Lung (tissue), 12 donors: ENCODE measurements around the gene ZNF521. TPM values are rescaled to one million over a fixed set of nuclear protein-coding genes. Genes with fewer than 3 reads are reported as not detected.

ENCODE experiments used
- ATAC-seq: fragments of 200-7000 bp; cut with Tn5 transposase; one replicate; pipeline ENCODE4 v1.9.1; 2020; ENCODE audit warnings: moderate number of reproducible peaks; ENCODE audit not compliant: insufficient read depth, low FRiP score
- DNase-seq, 3 donors: peaks; one replicate each; pipeline ENCODE4 v3.0.0-alpha.2; 2013 to 2017
- H3K27ac ChIP-seq, 2 donors: one replicate each; pipeline ENCODE4 v1.5.1; 2013; ENCODE audit warnings: mild to moderate bottlenecking in 2 of 2, moderate library complexity in 2 of 2, control low read depth in 1 of 2, inconsistent platforms in 1 of 2, low read depth in 1 of 2, low read length in 1 of 2
- H3K27me3 ChIP-seq, 3 donors: one replicate each; pipeline ENCODE4 v1.5.1; 2013; ENCODE audit warnings: low read length in 2 of 3; ENCODE audit not compliant: control insufficient read depth in 3 of 3, insufficient read depth in 3 of 3
- H3K36me3 ChIP-seq, 4 donors: one replicate each; pipeline ENCODE4 v1.5.1; 2013; ENCODE audit warnings: low read length in 4 of 4, mild to moderate bottlenecking in 1 of 4, moderate library complexity in 1 of 4; ENCODE audit not compliant: control insufficient read depth in 4 of 4, insufficient read depth in 4 of 4
- H3K4me1 ChIP-seq, 5 donors: one replicate each; pipeline ENCODE4 v1.5.1; 2013; ENCODE audit warnings: low read length in 5 of 5, mild to moderate bottlenecking in 2 of 5, moderate library complexity in 1 of 5; ENCODE audit not compliant: control insufficient read depth in 5 of 5, insufficient read depth in 5 of 5
- H3K4me3 ChIP-seq: one replicate; pipeline ENCODE4 v1.5.1; 2013; ENCODE audit warnings: mild to moderate bottlenecking, control low read depth, moderate library complexity
- H3K9ac ChIP-seq, 2 donors: one replicate each; pipeline ENCODE4 v1.5.1; 2013; ENCODE audit warnings: low read length in 2 of 2, control low read depth in 1 of 2; ENCODE audit not compliant: insufficient read depth in 1 of 2
- H3K9me3 ChIP-seq, 4 donors: one replicate each; pipeline ENCODE4 v1.5.1; 2013; ENCODE audit warnings: low read length in 3 of 4, mild to moderate bottlenecking in 1 of 4, moderate library complexity in 1 of 4; ENCODE audit not compliant: control insufficient read depth in 4 of 4, insufficient read depth in 3 of 4
- CTCF ChIP-seq: IDR thresholded peaks from 2 replicates; pipeline ENCODE4 v1.5.1; 2012; ENCODE audit warnings: mild to moderate bottlenecking; ENCODE audit errors: control extremely low read depth, extremely low read depth
- WGBS, 2 donors: extraction: QIAGEN DNeasy Blood & Tissue Kit; methylation state at CpG; one replicate each; pipeline ENCODE4 v1.1.7; 2013; 5-methylcytosine and 5-hydroxymethylcytosine counted together
- polyA plus RNA-seq, 2 donors: library from polyadenylated mRNA; stranded (reverse); fragments of 200-250 nt; gene quantifications; one replicate each; pipeline ENCODE4 v1.2.1, GENCODE V29; 2013
- total RNA-seq, 2 donors: library from RNA; depleted of rRNA in 1 of 2; stranded (reverse); fragments of >200 nt in 1 of 2; gene quantifications; one replicate each; pipeline ENCODE4 v1.2.1, GENCODE V29; 2014 to 2021
- donor health status: control.
- donor health status: control.
- donor health status: Bipolar disorder and iron deficiency.
- donor health status: healthy.
- donor health status: DM: yes; HTN: yes; CAD: no.

ZNF521 gene
- total and polyA plus RNA-seq, 4 donors: 1.5 to 48.8 (median 10.7) TPM

GRCh38 chr18:25137197-25137472 is 214.8 kb downstream of the ZNF521 start:
- no peak overlapping the region for H3K9ac ChIP-seq
- peak overlapping the region in 1 of 2 donors; percentile 88 for H3K27ac ChIP-seq
- WGBS, 2 donors: 88 to 96% methylated on average over 4 of the region's 4 CpGs
- DNase-seq (peak in 1 of 3 donors; percentile 42), ATAC-seq (no peak)
- no peak for TF ChIP-seq CTCF
- no peak overlapping the region for H3K4me3 ChIP-seq
- H3K9me3 ChIP-seq: no peaks in the 10 kb centered on the region
- no peaks in the 10 kb centered on the region for H3K36me3 ChIP-seq
- H3K4me1 ChIP-seq: peaks cover 4 to 83% (median 24%) of the 10 kb centered on the region in 5 donors
- no peaks in the 10 kb centered on the region for H3K27me3 ChIP-seq

- Histone ChIP-seq H3K36me3 (no peaks in the 10 kb centered on the region), H3K4me3 (no peak overlapping the region), H3K4me1 (peaks cover 4 to 77% (median 24%) of the 10 kb centered on the region in 5 donors), H3K9ac (no peak overlapping the region), H3K27me3 (no peaks in the 10 kb centered on the region), H3K27ac (peak overlapping the region in 1 of 2 donors; percentile 88), H3K9me3 (no peaks in the 10 kb centered on the region)
- DNase-seq (no peak), ATAC-seq (no peak)
- no peak for TF ChIP-seq CTCF
- WGBS, 2 donors: 82 to 89% methylated on average over 9 of the region's 9 CpGs
These were observed 215.4 kb downstream of the ZNF521 start for GRCh38 chr18:25136416-25137196.

- Histone ChIP-seq H3K36me3 (no peaks in the 10 kb centered on the region), H3K27ac (no peak overlapping the region), H3K9me3 (no peaks in the 10 kb centered on the region), H3K4me3 (no peak overlapping the region), H3K9ac (no peak overlapping the region), H3K4me1 (peaks cover 4 to 60% (median 18%) of the 10 kb centered on the region in 5 donors), H3K27me3 (no peaks in the 10 kb centered on the region)
- TF ChIP-seq CTCF: no peak
- 75 to 80% methylated on average over 2 of the region's 2 CpGs for WGBS, 2 donors
- ATAC-seq (no peak), DNase-seq (peak in 1 of 3 donors; percentile 32)
These were observed 217.1 kb downstream of the ZNF521 start for GRCh38 chr18:25134861-25135260.

DNA sequence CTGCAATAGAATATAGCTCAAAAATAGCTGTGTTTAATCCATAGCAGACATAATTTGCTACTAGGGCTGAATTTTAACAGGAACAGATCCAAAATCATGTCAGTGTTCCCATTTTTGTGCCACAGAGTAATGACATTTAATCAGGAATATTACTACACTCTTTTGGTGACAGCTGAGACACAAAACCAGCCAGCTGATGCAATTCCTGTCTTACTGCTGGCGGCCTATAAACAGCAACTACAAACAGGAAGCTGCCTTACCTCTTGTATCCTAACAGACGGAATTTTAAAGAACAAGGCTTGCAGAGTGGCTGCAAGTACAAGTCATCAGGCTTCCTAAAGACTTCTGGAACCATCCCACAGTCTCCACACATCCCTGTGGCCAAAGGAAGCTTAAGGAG is 218.1 kb downstream of the ZNF521 start:
- no peak for TF ChIP-seq CTCF
- Histone ChIP-seq H3K36me3 (no peaks in the 10 kb centered on the region), H3K9ac (no peak overlapping the region), H3K4me1 (peaks cover 4 to 54% (median 18%) of the 10 kb centered on the region in 5 donors), H3K27ac (no peak overlapping the region), H3K4me3 (no peak overlapping the region), H3K27me3 (no peaks in the 10 kb centered on the region), H3K9me3 (no peaks in the 10 kb centered on the region)
- DNase-seq: peak in 2 of 3 donors; percentile 50 to 65
- 19 to 52% methylated on average over 2 of the region's 2 CpGs for WGBS, 2 donors
- no peak for ATAC-seq
